HG02870 (cell line): ENCODE measurements around the gene MEST.
"Not testable (repeated sequence)": the region's sequence is repeated elsewhere in the genome, so short reads cannot be mapped to it uniquely, and the experiment has no call there.

Experiments
- ATAC-seq: cut with Tn5 transposase; IDR thresholded peaks from one replicate; pipeline ENCODE4 v1.9.1; 2021; ENCODE audit warnings: mild to moderate bottlenecking, moderate library complexity; ENCODE audit not compliant: unreplicated experiment

MEST gene, protein sequence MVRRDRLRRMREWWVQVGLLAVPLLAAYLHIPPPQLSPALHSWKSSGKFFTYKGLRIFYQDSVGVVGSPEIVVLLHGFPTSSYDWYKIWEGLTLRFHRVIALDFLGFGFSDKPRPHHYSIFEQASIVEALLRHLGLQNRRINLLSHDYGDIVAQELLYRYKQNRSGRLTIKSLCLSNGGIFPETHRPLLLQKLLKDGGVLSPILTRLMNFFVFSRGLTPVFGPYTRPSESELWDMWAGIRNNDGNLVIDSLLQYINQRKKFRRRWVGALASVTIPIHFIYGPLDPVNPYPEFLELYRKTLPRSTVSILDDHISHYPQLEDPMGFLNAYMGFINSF

DNA sequence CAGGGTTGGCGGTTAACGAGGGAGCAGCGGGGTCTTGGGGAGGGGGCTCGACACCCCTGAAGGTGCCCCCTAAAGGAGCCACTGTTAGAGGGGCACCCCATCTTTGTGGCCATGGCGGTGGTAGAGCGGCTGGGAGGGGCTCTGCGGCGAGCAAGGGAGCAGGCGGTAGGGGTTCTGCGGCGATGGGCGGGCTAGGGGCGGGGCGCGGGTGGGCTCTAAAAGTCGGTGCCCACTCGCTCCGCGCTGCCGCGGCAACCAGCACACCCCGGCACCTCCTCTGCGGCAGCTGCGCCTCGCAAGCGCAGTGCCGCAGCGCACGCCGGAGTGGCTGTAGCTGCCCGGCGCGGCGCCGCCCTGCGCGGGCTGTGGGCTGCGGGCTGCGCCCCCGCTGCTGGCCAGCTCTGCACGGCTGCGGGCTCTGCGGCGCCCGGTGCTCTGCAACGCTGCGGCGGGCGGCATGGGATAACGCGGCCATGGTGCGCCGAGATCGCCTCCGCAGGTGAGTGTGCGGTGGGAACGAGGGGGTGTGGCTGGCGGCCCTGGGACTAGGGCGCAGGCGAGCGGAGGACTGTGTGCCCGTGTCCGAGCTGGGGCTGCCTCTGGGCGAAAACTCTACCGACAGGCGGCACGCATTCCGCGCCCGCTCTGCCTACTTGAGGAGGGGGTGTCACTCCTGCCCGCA, at the start of gene MEST:
TSS of gene MEST (plus strand) at position 245 of the 682 bp plus-strand sequence. CDS start at position 474, 229 bp downstream.
- no peak for ATAC-seq

DNA sequence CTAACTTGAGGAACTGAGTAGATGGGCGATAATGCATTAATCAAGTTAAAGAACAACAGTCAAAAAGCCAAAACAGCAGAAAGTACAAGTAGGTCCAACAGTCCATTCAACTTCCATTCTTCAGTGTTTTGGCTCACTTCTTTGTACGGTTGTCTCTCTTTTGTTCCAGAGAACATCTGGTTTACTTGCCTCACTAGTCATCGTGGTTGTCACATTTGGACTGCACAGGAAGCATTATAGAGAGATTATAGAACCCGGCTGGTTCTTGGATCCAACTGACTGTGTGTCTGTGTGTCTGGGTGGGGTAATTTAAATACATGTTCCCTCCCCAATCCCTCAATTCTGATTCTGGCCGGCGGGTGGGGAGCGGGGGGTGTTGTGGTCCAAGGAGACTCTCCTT, 49.3 kb upstream of the MEST start:
- ATAC-seq: no peak

DNA sequence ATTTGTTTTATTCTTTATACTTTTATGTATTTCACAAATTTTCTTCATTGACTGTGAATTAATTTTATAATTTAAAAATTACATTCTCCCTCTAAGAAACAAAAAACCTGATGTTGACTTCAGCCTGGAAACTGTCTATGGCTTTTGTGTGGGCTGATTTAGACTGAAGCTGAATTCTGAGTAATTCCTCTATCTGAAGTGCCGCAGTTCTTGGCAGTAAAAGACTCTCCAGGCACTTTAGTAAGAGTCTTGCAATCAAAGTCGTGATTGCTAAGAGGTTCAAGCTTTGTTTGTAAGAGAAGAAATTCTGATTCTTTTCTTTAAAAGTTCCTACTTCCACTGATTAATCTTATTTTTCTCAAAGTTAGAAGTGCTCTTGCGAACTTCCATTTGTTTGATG, 47.7 kb upstream of the MEST start:
- no peak for ATAC-seq

- no peak for ATAC-seq
Measured at GRCh38 chr7:130444751-130445407, 47.0 kb upstream of the MEST start.

DNA sequence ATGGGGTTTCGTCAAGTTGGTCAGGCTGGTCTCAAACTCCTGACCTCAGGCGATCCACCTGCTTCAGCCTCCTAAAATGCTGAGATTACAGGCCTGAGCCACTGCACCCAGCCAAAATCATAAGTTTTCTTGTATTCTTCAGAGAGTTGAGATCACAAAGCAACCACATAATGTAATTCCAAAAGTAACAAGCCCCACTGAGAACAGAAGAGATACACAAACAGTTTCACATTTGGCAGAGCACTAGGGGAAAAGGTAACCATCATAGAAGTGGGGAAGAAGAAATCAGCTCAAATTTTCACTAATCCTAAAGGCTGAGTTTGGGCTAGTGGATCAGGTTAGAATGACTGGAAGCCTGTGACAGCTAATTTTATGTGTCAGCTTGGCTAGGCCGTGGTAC, 45.6 kb upstream of the MEST start:
- no peak for ATAC-seq

DNA sequence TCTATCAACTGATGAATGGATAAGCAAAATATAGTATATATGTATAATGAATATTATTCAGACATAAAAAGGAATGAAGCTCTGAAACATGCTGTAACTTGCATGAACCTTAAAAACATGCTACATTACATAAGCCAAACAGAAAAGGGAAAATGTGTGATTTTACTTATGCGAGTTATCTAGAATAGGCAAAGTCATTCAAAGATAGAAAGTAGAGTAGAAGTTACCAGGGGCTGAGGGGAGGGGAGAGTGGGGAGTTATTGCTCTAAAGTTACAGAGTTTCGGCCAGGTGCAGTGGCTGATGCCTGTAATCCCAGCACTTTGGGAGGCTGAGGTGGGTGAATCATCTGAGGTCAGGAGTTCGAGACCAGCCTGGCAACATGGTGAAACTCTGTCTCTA, 40.5 kb upstream of the MEST start:
- ATAC-seq: not testable (repeated sequence)

DNA sequence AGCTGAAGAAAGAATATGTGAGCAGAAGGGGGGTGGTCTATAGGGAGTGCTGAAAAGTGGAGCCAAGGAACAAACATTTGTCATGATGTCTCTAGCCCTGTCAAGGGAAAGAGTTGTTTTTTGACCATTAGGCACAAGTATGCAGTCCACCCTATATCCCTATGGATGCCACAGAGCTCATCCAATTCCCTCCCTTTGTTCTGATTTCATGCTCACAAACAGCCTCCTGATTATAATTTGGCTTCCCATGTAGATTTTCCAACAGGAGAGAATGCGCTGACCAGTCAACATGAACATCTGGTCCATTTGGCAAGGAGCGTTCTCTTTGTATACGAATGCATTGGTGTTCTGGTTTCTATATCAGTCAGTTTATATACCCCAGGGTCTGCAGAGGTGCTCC, 38.9 kb upstream of the MEST start:
- no peak for ATAC-seq

- ATAC-seq: no peak
Measured at GRCh38 chr7:130454959-130455358, 36.9 kb upstream of the MEST start.

DNA sequence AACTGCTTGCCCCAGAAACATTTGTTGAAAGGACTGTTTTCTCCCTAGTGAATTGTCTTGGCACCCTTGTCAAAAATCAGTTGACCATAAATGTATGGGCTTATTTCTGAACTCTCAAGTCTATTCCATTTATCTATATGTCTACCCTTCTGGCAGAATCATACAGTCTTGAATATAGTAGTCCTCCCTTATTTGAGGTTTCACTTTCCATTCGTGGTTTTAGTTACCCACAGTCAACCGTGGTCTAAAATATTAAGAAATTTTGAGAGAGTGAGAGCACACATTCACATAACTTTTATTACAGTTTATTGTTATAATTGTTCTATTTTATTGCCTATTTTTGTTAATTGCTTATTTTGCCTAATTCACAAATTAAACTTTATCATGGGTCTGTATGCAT, 33.6 kb upstream of the MEST start:
- peak; percentile 47 for ATAC-seq

DNA sequence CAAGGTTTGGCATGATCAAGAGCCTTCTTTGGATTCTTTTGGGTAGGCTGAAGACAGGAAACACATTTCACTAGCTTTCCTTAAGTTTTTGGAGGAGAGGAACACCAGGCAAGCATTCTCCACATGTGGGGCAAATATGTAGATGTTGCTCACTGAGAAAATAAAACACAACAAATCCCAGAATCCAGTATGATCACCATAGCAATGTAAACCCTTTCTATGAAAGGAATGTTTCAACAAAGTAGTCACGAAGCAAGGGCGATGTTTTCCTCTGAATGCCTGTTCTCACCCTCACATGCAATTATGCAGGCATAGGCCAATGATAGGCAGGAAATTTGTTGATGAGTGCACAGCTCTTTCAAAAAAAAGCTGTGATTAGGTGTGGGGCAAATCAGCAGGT, 30.6 kb upstream of the MEST start:
- no peak for ATAC-seq

GRCh38 chr7:130463553-130464434, 28.1 kb upstream of the MEST start:
- ATAC-seq: no peak

GRCh38 chr7:130468612-130469011, 23.3 kb upstream of the MEST start:
- no peak for ATAC-seq

DNA sequence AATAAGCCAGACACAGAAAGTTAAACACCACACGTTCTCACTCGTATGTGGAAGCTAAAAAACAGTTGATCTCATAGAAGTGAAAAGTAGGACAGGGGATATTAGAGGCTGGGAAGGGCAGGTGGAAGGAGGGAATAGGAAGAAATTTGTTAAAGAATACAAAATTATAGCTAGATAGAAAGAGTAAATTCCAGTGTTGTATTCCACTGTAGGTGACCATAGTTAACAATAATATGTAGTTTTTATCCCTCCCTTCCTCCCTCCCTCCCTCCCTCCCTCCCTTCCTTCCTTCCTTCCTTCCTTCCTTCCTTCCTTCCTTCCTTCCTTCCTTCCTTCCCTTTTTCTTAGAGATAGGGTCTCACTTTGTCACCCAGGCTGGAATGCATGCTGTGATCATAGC, 19.9 kb upstream of the MEST start:
- ATAC-seq: no peak

- ATAC-seq: no peak
Measured at GRCh38 chr7:130473289-130473688, 18.6 kb upstream of the MEST start.

DNA sequence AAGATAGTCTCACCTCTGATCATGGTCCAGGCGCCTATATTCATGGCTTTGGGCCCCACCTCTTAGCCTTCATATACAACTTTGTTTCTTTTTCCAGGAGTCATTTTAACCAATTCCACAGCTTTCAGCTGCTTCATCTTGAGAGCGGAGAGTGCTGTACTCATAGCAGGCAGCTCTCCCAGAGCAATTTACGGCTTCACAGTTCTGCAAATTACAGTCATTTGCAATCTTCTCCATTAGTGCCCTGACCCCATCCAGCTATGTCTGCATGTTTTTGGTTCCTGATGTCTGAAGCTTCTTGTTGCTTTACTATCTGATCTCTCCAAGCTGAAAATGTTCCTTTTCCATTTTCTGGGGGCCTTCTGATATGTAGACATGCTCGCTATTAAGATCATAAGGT, 18.0 kb upstream of the MEST start:
- ATAC-seq: no peak

DNA sequence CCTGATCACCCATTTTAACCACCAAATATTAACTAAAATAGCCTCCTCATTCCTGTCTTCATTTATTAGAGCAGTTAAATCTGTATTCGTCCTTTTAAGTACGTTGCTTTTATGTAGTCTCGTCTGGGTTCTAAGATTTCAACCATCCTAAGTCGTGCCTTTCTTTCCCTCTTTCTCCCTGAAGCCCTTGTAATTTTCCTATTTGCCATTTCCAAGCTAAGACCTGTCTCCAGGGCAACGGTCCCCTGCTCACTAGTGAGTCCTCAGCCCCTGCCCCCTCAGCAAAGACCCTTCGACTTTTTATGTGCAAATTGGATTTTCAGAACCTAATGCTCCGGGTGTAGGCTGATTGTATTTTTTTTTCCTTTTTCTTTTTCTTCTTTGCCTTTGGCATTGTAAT, 16.1 kb upstream of the MEST start:
- ATAC-seq: no peak

GRCh38 chr7:130476297-130477150, 15.4 kb upstream of the MEST start:
- ATAC-seq: peak; percentile 85

GRCh38 chr7:130478991-130479390, 12.9 kb upstream of the MEST start:
- ATAC-seq: no peak

DNA sequence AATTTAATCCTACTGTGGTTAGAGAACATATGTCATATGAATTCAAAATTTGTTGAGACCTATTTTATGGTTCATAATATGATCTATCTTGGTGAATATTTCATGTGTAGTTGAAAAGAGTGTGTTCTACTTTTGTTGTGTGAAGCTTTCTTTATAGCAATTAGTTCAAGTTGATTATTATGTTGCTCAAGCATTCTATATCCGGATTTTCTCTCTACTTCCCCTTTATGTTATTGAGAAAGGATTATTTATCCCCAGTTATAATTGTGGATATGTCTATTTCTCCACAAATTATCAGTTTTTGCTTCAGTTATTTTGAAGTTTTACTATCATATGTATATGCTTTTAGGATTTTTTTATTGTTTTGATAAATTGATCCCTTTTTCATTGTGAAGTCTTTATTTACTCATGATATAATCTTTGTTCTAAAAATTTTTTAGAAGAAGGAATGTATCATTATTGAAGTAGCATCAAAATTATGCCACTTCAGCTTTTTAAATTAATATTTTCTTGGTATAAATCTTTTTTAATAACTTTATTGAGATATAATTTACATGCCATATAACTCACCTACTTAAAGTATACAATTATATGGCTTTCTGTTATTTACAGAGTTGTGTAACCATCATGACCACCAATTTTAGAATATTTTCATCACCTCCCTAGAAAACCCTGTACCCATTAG, 12.0 kb upstream of the MEST start:
- no peak for ATAC-seq

DNA sequence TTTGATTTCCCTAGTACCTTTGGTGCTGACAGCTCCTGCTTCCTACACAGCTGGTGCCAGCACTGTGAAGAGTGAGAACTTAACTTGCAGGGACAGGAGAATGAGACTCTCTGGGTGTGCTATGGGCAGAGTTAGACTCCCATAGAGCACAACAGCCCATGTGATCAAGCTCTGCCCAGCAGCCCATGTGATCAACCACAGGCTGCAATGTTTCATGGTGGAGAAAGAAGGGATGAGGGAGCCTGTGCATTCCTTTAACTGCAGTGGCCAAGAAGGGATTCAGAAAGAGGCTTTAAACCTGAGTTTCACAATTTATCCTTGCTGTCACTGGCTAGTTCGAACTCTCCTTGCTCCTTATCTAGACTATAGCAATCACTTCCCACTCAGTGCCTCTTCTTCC, 10.0 kb upstream of the MEST start:
- ATAC-seq: no peak
